Measurements from ENCODE around the gene NCOA1. TPM values are rescaled to one million over a fixed set of nuclear protein-coding genes. Genes with fewer than 3 reads are reported as not detected.

Gene NCOA1
- total and polyA plus RNA-seq, 7 experiments from 2014 or later: 13.2 to 72.8 (median 43.0) TPM

Other genes starting within 250 kb of the NCOA1 start
- gene ITSN2, start 130.7 kb upstream of the NCOA1 start, total RNA-seq: 100 to 1,000 TPM in 3 of 5 experiments, 10 to 100 TPM in 2; 79.2 to 133 (median 106) TPM
- 10 to 100 TPM; 53.0 to 70.8 TPM for gene ITSN2, start 130.7 kb upstream of the NCOA1 start, polyA plus RNA-seq

Measured in naive thymus-derived CD4-positive, alpha-beta T cell (primary cell).